K562 (cell line): ENCODE results near the gene USP20. TPM values are rescaled to one million over a fixed set of nuclear protein-coding genes. Genes with fewer than 3 reads are reported as not detected.

Experiments
- CAMTA2 ChIP-seq: fragments of 250-450 bp; sonication (Bioruptor Pico); conservative IDR thresholded peaks from 2 replicates; pipeline ENCODE4 v1.5.1; 2022
- ELF2 ChIP-seq: fragments of 250-450 bp; sonication (Bioruptor Pico); IDR thresholded peaks from 2 replicates; pipeline ENCODE4 v1.5.0; 2021; ENCODE audit warnings: mild to moderate bottlenecking
- HINFP ChIP-seq: fragments of 450-650 bp; conservative IDR thresholded peaks from 2 replicates; pipeline ENCODE4 v1.6.1; 2016; ENCODE audit warnings: missing genetic modification characterization, low read depth, mild to moderate bottlenecking, control low read depth, missing compliant biosample characterization
- HNRNPL ChIP-seq: fragments of 200-400 bp; formaldehyde crosslinking; IDR thresholded peaks from 2 replicates; pipeline ENCODE4 v1.6.1; 2017; ENCODE audit warnings: low read depth, mild to moderate bottlenecking, low read length
- MNT ChIP-seq, 2 experiments: fragments of 450-650 bp; conservative IDR thresholded peaks; 2 replicates each; pipeline ENCODE4 v1.6.1; 2017; ENCODE audit warnings: mild to moderate bottlenecking in 2 of 2, moderate library complexity in 2 of 2
- PHB ChIP-seq: fragments of 250-450 bp; sonication (Bioruptor Pico); IDR thresholded peaks from 2 replicates; pipeline ENCODE4 v1.5.0; 2021
- POLR2AphosphoS2 ChIP-seq: IDR thresholded peaks from 2 replicates; pipeline ENCODE4 v1.6.1; 2012; ENCODE audit warnings: low read length, improper control_type of control experiment
- POLR2G ChIP-seq: fragments of 200-400 bp; formaldehyde crosslinking; IDR thresholded peaks from 2 replicates; pipeline ENCODE4 v1.6.1; 2017; ENCODE audit warnings: low read depth, mild to moderate bottlenecking, antibody characterized with exemption, low read length, moderate library complexity
- RAD21 ChIP-seq, 2 experiments: fragments of 250-450 bp in 1 of 2; fragments of 450-650 bp in 1 of 2; sonication (Bioruptor Pico) in 1 of 2; formaldehyde crosslinking in 1 of 2; IDR thresholded peaks in 1 of 2; conservative IDR thresholded peaks in 1 of 2; 2 replicates each; pipeline versions ENCODE4 v1.4.0 to v1.8.0; 2020 to 2022; ENCODE audit warnings: mild to moderate bottlenecking in 2 of 2, moderate library complexity in 1 of 2
- RFX5 ChIP-seq: IDR thresholded peaks from 2 replicates; pipeline ENCODE4 v1.6.1; 2011; ENCODE audit warnings: low read depth, mild to moderate bottlenecking, improper control_type of control experiment, low read length
- SIX5 ChIP-seq, 2 experiments: IDR thresholded peaks; 2 replicates each; pipeline ENCODE4 v1.6.1; 2011; ENCODE audit warnings: low read length in 2 of 2, borderline replicate concordance in 1 of 2, low read depth in 1 of 2, mild to moderate bottlenecking in 1 of 2, moderate library complexity in 1 of 2; ENCODE audit not compliant: insufficient read depth in 1 of 2
- TEAD4 ChIP-seq, 2 experiments: sonication (generic) in 1 of 2; formaldehyde crosslinking in 1 of 2; IDR thresholded peaks; 2 replicates each; pipeline versions ENCODE4 v1.6.1 to v1.8.0; 2012 to 2022; ENCODE audit warnings: borderline replicate concordance in 1 of 2, inconsistent platforms in 1 of 2, low read length in 1 of 2, mild to moderate bottlenecking in 1 of 2, missing genetic modification reagents in 1 of 2
- THRAP3 ChIP-seq: fragments of 450-650 bp; IDR thresholded peaks from 2 replicates; pipeline ENCODE4 v1.6.1; 2016; ENCODE audit warnings: mild to moderate bottlenecking, inconsistent platforms, borderline replicate concordance
- TRIM24 ChIP-seq, 2 experiments: fragments of 450-650 bp; IDR thresholded peaks; 2 replicates each; pipeline ENCODE4 v1.6.1; 2016
- ZBTB17 ChIP-seq: fragments of 450-650 bp; formaldehyde crosslinking; IDR thresholded peaks from 2 replicates; pipeline ENCODE4 v1.4.0; 2020; ENCODE audit warnings: mild to moderate bottlenecking
- ZNF263 ChIP-seq: sonication (generic); formaldehyde crosslinking; IDR thresholded peaks from 2 replicates; pipeline ENCODE4 v1.8.0; 2022; ENCODE audit warnings: mild to moderate bottlenecking, missing genetic modification reagents, borderline replicate concordance
- ZNF384 ChIP-seq: IDR thresholded peaks from 2 replicates; pipeline ENCODE4 v1.6.1; 2012; ENCODE audit warnings: low read depth, low read length, improper control_type of control experiment
- ZNF778 ChIP-seq: fragments of 450-650 bp; formaldehyde crosslinking; IDR thresholded peaks from 2 replicates; pipeline ENCODE4 v1.4.0; 2020; ENCODE audit warnings: mild to moderate bottlenecking, moderate library complexity
- polyA plus RNA-seq, 8 experiments: library from polyadenylated mRNA; depleted of rRNA in 4 of 8; stranded (reverse) in 5 of 8; unstranded in 3 of 8; fragments of >200 nt; fragmentation: Nextera tagmentation in 2 of 8; fragmentation: Illumina TruSeq in 1 of 8; extraction: Ambion mirVana in 2 of 8; extraction: Trizol in 1 of 8; gene quantifications; 2 replicates each; pipeline versions ENCODE4 v1.2.1 to v1.2.3, GENCODE V29; 2011 to 2014; ENCODE audit warnings: inconsistent platforms in 1 of 8, missing spikeins in 1 of 8
- total RNA-seq, 7 experiments: library from RNA; depleted of rRNA in 6 of 7; stranded (reverse); fragments of >200 nt in 6 of 7; fragmentation: Illumina TruSeq in 2 of 7; extraction: Trizol in 2 of 7; gene quantifications; 2 replicates each; pipeline versions ENCODE4 v1.2.1 to v1.2.3, GENCODE V29; 2011 to 2021; ENCODE audit warnings: low replicate concordance in 1 of 7
- TF ChIP-seq, protein P1 (sequence below): fragments of 450-650 bp; formaldehyde crosslinking; IDR thresholded peaks from 2 replicates; pipeline ENCODE4 v1.4.0; 2020; ENCODE audit warnings: mild to moderate bottlenecking, mixed read lengths
- TF ChIP-seq, protein P2 (sequence below): fragments of 250-450 bp; sonication (Bioruptor Pico); IDR thresholded peaks from 2 replicates; pipeline ENCODE4 v1.5.1; 2021; ENCODE audit warnings: mild to moderate bottlenecking
- TF ChIP-seq, protein P3 (sequence below): IDR thresholded peaks from 2 replicates; pipeline ENCODE4 v1.6.1; 2011; ENCODE audit not compliant: insufficient read length; ENCODE audit errors: extremely low read depth

Gene USP20
- total and polyA plus RNA-seq, 9 of the 15 experiments (the other 6 are each of a cell fraction or from before 2014, with no cell fraction given) = 1.9 to 136 (median 49.1) TPM

- TF ChIP-seq MNT (conservative IDR thresholded peaks at IDR 0.05) (no peak), TRIM24 (IDR thresholded peaks at IDR 0.05) (no peak), HNRNPL (no peak), HINFP (tag) (no peak), SIX5 (IDR thresholded peaks at IDR 0.05; ENCODE audit: borderline replicate concordance in 1 of 2, insufficient read depth in 1 of 2, low read depth in 1 of 2, low read length in 2 of 2) (no peak), ELF2 (CRISPR knock-in tag) (peak; percentile 67; the same call in 1 of the 2 replicates), ZNF384 (no peak), THRAP3 (peak; percentile 51; the same call in 1 of the 2 replicates), ZNF263 (peak; percentile 48), RAD21 (CRISPR knock-in tag; conservative IDR thresholded peaks at IDR 0.05 in 1 of 2, IDR thresholded peaks at IDR 0.05 in 1 of 2) (0 out of 4 replicates have a peak, but pooled peaks of 1 of the 2 experiments have one; percentile 8), ZNF778 (CRISPR knock-in tag) (no peak), CAMTA2 (CRISPR knock-in tag) (0 out of 2 replicates have a peak, but pooled peaks have one; percentile 56), ZBTB17 (0 out of 2 replicates have a peak, but pooled peaks have one; percentile 26), POLR2G (peak; percentile 55; the same call in 1 of the 2 replicates), TEAD4 (IDR thresholded peaks at IDR 0.05; ENCODE audit: low read length) (no peak), TEAD4 (CRISPR knock-in tag; IDR thresholded peaks at IDR 0.05; ENCODE audit: borderline replicate concordance) (no peak), RFX5 (no peak), PHB (CRISPR knock-in tag) (0 out of 2 replicates have a peak, but pooled peaks have one; percentile 68), POLR2AphosphoS2 (peak; percentile 77; the same call in 1 of the 2 replicates)
- TF ChIP-seq, protein P1, sequence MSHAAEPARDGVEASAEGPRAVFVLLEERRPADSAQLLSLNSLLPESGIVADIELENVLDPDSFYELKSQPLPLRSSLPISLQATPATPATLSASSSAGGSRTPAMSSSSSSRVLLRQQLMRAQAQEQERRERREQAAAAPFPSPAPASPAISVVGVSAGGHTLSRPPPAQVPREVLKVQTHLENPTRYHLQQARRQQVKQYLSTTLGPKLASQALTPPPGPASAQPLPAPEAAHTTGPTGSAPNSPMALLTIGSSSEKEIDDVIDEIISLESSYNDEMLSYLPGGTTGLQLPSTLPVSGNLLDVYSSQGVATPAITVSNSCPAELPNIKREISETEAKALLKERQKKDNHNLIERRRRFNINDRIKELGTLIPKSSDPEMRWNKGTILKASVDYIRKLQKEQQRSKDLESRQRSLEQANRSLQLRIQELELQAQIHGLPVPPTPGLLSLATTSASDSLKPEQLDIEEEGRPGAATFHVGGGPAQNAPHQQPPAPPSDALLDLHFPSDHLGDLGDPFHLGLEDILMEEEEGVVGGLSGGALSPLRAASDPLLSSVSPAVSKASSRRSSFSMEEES (CRISPR knock-in tag) = no peak
- TF ChIP-seq, protein P2, sequence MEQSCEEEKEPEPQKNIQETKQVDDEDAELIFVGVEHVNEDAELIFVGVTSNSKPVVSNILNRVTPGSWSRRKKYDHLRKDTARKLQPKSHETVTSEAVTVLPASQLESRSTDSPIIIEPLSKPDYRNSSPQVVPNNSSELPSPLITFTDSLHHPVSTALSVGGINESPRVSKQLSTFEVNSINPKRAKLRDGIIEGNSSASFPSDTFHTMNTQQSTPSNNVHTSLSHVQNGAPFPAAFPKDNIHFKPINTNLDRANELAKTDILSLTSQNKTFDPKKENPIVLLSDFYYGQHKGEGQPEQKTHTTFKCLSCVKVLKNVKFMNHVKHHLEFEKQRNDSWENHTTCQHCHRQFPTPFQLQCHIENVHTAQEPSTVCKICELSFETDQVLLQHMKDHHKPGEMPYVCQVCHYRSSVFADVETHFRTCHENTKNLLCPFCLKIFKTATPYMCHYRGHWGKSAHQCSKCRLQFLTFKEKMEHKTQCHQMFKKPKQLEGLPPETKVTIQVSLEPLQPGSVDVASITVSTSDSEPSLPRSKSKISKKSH (CRISPR knock-in tag) = 0 out of 2 replicates have a peak, but pooled peaks have one; percentile 11
- TF ChIP-seq, protein P3, sequence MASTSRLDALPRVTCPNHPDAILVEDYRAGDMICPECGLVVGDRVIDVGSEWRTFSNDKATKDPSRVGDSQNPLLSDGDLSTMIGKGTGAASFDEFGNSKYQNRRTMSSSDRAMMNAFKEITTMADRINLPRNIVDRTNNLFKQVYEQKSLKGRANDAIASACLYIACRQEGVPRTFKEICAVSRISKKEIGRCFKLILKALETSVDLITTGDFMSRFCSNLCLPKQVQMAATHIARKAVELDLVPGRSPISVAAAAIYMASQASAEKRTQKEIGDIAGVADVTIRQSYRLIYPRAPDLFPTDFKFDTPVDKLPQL = no peak
Measured at GRCh38 chr9:129812385-129812784, 22.9 kb upstream of the USP20 start (continued).
